IPS-18c (cell line): ENCODE data around the gene GMNN.

ENCODE experiments used
- H3K4me3 ChIP-seq: 2 replicates; pipeline ENCODE4 v1.7.0; 2013; ENCODE audit warnings: low read depth, mild to moderate bottlenecking, low read length, moderate library complexity; ENCODE audit not compliant: insufficient read depth
- H3K9me3 ChIP-seq: one replicate; pipeline ENCODE4 v1.6.1; 2013; ENCODE audit warnings: mild to moderate bottlenecking, low read length, moderate library complexity; ENCODE audit not compliant: control insufficient read depth, insufficient read depth

Gene GMNN

GRCh38 chr6:24827970-24828369, 53.2 kb downstream of the GMNN start:
- no peak overlapping the region for H3K4me3 ChIP-seq
- no peaks in the 10 kb centered on the region for H3K9me3 ChIP-seq

GRCh38 chr6:24829657-24830056, 54.9 kb downstream of the GMNN start:
- Histone ChIP-seq H3K9me3 (no peaks in the 10 kb centered on the region), H3K4me3 (no peak overlapping the region)

- H3K9me3 ChIP-seq = no peaks in the 10 kb centered on the region
- H3K4me3 ChIP-seq = no peak overlapping the region
Measured at GRCh38 chr6:24831771-24832716, 57.3 kb downstream of the GMNN start.

- no peak overlapping the region for H3K4me3 ChIP-seq
Measured at GRCh38 chr6:24832794-24833193, 58.1 kb downstream of the GMNN start.

GRCh38 chr6:24833711-24834386, 59.1 kb downstream of the GMNN start:
- Histone ChIP-seq H3K4me3 (no peak overlapping the region), H3K9me3 (no peaks in the 10 kb centered on the region)

More at GRCh38 chr6:24832794-24833193, 58.1 kb downstream of the GMNN start:
- no peaks in the 10 kb centered on the region for H3K9me3 ChIP-seq
